ENCODE data around the gene GPR107.

GPR107 gene

GRCh38 chr9:130100681-130101080 is 47.0 kb downstream of the GPR107 start:
- no peak for TF ChIP-seq CTCF (IDR thresholded peaks at IDR 0.05; ENCODE audit: low read depth, low read length, missing control alignments)
- no peak overlapping the region for H3K4me3 ChIP-seq (ENCODE audit: low read depth, low read length)
- DNase-seq (ENCODE audit: low read depth): no peak

- no peak for DNase-seq (ENCODE audit: low read depth)
Observed at GRCh38 chr9:130101915-130102314, 48.2 kb downstream of the GPR107 start.

DNA sequence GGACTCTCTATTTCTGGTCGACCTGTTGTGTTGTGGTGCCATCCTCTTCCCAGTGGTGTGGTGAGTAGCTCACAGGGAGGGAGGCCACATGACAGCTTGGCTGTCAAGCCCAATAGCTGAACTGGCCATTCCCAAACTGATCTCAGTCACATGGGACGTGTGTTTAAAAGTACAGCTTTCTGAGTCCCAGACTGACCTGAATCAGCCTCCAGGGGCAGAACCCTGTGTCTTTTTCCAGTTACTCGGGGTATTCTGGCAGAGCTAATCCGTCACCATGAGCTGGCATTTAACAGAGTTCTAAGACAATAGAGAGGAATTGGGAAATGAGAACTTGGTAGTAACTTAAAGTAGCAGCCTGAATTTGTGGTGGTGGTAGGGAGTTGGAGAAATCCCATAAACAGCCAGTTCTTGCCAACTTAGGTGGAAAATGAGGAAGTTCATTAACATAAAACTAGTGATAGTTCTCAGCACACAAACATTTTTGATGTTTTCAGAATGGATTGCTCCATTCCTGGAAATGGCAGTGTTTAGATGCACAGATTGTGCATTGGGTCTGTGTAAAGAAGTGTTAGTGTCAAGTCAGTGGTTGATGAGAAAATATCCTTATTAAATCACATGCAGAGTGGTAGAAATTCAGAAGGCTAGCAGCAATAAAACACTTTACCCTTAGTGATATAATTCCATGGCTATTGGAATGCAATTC is 50.9 kb downstream of the GPR107 start:
- H3K4me3 ChIP-seq (ENCODE audit: low read depth, low read length): no peak overlapping the region
- TF ChIP-seq CTCF (IDR thresholded peaks at IDR 0.05; ENCODE audit: low read depth, low read length, missing control alignments): no peak
- no peak for DNase-seq (ENCODE audit: low read depth)

More at GRCh38 chr9:130101915-130102314, 48.2 kb downstream of the GPR107 start:
- H3K4me3 ChIP-seq (ENCODE audit: low read depth, low read length): no peak overlapping the region
- no peak for TF ChIP-seq CTCF (IDR thresholded peaks at IDR 0.05; ENCODE audit: low read depth, low read length, missing control alignments)

DNA sequence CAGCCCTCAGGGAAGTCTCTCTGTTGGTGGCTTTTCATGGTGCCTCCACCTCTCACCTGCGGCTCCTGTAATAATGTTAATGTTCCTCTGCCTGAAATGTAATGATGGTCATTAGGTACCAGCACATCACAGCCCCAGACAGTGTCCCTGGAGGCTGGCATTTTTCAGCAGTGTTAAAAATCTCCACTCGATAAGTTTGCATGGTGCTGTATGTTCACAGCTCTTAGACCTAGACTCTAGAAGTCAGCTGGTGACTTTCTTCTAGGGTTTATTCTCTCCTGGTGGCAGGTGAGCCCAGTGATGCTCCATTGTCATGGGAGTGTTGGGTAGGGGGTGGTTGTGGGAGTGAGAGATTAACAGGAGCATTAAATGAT is 53.1 kb downstream of the GPR107 start:
- DNase-seq (ENCODE audit: low read depth): no peak
- TF ChIP-seq CTCF (IDR thresholded peaks at IDR 0.05; ENCODE audit: low read depth, low read length, missing control alignments): no peak
- no peak overlapping the region for H3K4me3 ChIP-seq (ENCODE audit: low read depth, low read length)

- H3K4me3 ChIP-seq (ENCODE audit: low read depth, low read length): no peak overlapping the region
- peak; percentile 80 for TF ChIP-seq CTCF (IDR thresholded peaks at IDR 0.05; ENCODE audit: low read depth, low read length, missing control alignments)
- DNase-seq (ENCODE audit: low read depth): peak; percentile 43
Observed at GRCh38 chr9:130107234-130107861, 53.6 kb downstream of the GPR107 start.

- no peak for TF ChIP-seq CTCF (IDR thresholded peaks at IDR 0.05; ENCODE audit: low read depth, low read length, missing control alignments)
- no peak for DNase-seq (ENCODE audit: low read depth)
- no peak overlapping the region for H3K4me3 ChIP-seq (ENCODE audit: low read depth, low read length)
Observed at GRCh38 chr9:130107955-130108354, 54.2 kb downstream of the GPR107 start.

GRCh38 chr9:130110166-130110565 is 56.5 kb downstream of the GPR107 start:
- no peak overlapping the region for H3K4me3 ChIP-seq (ENCODE audit: low read depth, low read length)
- peak; percentile 20 for TF ChIP-seq CTCF (IDR thresholded peaks at IDR 0.05; ENCODE audit: low read depth, low read length, missing control alignments)
- DNase-seq (ENCODE audit: low read depth): no peak

Data from GM12864 (cell line).